Measurements from ENCODE around the gene PRDM16.

Gene PRDM16

DNA sequence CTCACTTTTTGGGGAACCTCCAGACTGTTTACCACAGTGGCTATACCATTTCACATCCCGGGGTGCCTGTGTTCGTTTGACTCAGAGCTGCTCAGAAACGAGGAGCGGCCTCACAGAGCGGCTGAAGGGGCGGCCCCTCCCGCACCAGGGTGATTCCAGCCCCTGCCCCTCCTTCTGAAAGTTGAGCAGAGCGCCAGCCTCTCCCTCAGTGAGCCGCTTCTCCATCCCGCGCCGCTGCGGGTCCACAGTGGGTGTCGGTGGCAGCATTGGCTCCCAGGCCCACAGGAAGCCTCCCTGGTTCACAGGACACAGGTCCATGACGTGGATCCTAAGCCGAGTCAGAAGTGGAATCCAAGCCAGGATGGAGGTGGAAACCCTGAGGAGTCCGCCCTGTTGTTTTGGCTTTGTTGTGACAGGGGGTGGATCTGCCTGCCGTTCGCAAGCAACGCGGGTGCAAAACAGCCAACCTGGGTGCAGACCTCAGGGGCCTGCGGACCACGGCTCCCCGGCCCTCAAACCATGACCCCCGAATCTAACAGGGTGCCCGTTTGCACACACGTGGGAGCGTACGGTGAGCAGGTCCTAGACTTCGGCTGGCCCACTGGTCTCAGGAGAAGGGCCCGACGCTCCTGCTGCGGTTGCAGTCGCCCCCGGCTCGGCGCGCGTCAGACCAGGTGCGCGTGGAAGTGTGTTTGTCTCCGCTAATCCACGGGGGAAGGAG, 198.7 kb downstream of the PRDM16 start:
- Histone ChIP-seq H3K27me3 (ENCODE audit: control insufficient read depth in 1 of 2, insufficient read depth in 2 of 2, low read length in 2 of 2) (peaks cover 12 to 14% of the 10 kb centered on the region in 2 donors), H3K9ac (ENCODE audit: low read length in 2 of 2) (no peak overlapping the region), H3K27ac (ENCODE audit: low read length) (no peak overlapping the region), H3K9me3 (ENCODE audit: control insufficient read depth in 2 of 2, low read length in 2 of 2) (no peaks in the 10 kb centered on the region), H3K36me3 (ENCODE audit: control insufficient read depth in 2 of 2, insufficient read depth in 2 of 2, low read length in 2 of 2) (no peaks in the 10 kb centered on the region), H3K4me1 (ENCODE audit: control insufficient read depth, insufficient read depth, low read length) (no peaks in the 10 kb centered on the region), H3K4me3 (ENCODE audit: low read length in 2 of 2) (no peak overlapping the region)

DNA sequence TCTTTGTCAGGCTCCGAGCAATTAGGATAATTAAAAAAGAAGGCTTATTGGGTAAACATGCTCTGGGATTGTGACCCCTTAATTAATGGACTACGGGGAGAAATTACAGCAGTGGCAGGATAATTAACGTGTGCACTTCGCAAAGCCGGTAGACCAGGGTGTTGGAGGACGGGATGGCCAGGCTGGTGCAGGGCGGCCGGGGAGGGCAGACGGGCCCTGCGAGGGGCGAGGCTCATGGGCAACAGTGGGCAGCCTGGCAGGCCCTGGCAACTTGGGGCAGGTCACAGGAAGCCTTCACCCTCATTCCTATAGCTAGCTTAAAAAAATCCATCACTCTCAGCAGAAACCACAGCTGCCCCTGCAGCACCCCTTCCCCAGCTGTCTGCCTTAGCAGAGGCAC, 199.3 kb downstream of the PRDM16 start:
- no peak overlapping the region for H3K27ac ChIP-seq (ENCODE audit: low read length)
- H3K9ac ChIP-seq (ENCODE audit: low read length in 2 of 2) = no peak overlapping the region
- H3K4me1 ChIP-seq (ENCODE audit: control insufficient read depth, insufficient read depth, low read length) = no peaks in the 10 kb centered on the region
- H3K36me3 ChIP-seq (ENCODE audit: control insufficient read depth in 2 of 2, insufficient read depth in 2 of 2, low read length in 2 of 2) = no peaks in the 10 kb centered on the region
- peaks cover 11% of the 10 kb centered on the region in 2 donors for H3K27me3 ChIP-seq (ENCODE audit: control insufficient read depth in 1 of 2, insufficient read depth in 2 of 2, low read length in 2 of 2)
- H3K4me3 ChIP-seq (ENCODE audit: low read length in 2 of 2) = no peak overlapping the region
- H3K9me3 ChIP-seq (ENCODE audit: control insufficient read depth in 2 of 2, low read length in 2 of 2) = no peaks in the 10 kb centered on the region

DNA sequence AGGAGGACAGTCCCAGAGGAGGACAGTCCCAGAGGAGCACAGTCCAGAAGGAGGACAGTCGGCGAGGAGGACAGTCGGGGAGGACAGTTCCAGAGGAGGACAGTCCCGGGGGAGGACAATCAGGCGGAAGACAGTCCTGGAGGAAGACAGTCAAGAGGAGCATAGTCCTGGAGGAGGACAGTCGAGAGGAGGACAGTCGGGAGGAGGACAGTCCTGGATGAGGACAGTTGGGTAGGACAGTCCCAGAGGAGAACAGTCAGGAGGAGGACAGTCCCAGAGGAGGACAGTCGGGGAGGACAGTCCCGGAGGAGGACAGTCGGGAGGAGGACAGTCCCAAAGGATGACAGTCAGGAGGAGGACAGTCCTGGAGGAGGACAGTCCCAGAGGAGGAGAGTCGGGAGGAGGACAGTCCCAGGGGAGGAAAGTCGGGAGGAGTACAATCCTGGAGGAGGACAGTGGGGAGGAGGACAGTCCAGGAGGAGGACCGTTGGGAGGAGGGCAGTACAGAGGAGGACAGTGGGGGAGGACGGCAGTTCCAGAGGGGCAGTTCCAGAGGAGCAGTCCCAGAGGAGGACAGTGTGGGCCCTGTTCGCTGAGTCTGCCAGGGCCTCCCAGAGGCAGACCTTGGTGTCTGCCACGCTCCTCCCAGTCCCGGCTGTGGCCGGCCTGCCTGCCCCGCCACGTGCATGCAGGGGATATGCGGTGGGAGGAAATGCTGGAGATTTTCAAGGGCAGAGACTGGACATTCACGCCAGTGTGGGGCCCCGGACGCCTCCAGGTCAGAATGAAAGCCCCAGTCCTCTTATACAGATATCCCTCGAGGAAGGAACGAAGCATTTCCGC, 201.6 kb downstream of the PRDM16 start:
- no peaks in the 10 kb centered on the region for H3K4me1 ChIP-seq (ENCODE audit: control insufficient read depth, insufficient read depth, low read length)
- no peak overlapping the region for H3K4me3 ChIP-seq (ENCODE audit: low read length in 2 of 2)
- no peak overlapping the region for H3K27ac ChIP-seq (ENCODE audit: low read length)
- no peak overlapping the region for H3K9ac ChIP-seq (ENCODE audit: low read length in 2 of 2)
- no peaks in the 10 kb centered on the region for H3K9me3 ChIP-seq (ENCODE audit: control insufficient read depth in 2 of 2, low read length in 2 of 2)
- H3K36me3 ChIP-seq (ENCODE audit: control insufficient read depth in 2 of 2, insufficient read depth in 2 of 2, low read length in 2 of 2) = no peaks in the 10 kb centered on the region
- peaks cover 0 to 3% of the 10 kb centered on the region in 2 donors for H3K27me3 ChIP-seq (ENCODE audit: control insufficient read depth in 1 of 2, insufficient read depth in 2 of 2, low read length in 2 of 2)

DNA sequence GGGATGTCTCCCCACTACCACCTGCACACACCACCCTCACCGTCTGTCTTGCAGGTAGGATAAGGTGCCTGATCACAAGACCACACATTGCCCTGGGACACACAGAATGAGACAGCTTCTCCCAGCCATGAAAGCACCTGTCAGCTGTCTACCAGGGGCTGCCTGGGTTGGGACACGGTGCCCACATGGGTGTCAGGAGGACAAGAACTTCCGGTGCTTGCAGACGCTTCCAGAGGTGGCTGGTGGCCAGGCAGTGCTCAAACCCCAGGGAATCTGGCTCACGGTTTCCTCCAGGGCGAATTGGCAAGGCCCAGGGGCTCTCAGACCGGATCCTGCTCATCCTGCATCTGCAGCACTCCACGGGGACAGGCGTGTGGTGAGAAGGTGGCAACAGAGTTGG, 202.9 kb downstream of the PRDM16 start:
- peaks cover 0 to 3% of the 10 kb centered on the region in 2 donors for H3K27me3 ChIP-seq (ENCODE audit: control insufficient read depth in 1 of 2, insufficient read depth in 2 of 2, low read length in 2 of 2)
- no peak overlapping the region for H3K9ac ChIP-seq (ENCODE audit: low read length in 2 of 2)
- H3K36me3 ChIP-seq (ENCODE audit: control insufficient read depth in 2 of 2, insufficient read depth in 2 of 2, low read length in 2 of 2) = no peaks in the 10 kb centered on the region
- H3K4me3 ChIP-seq (ENCODE audit: low read length in 2 of 2) = no peak overlapping the region
- no peaks in the 10 kb centered on the region for H3K9me3 ChIP-seq (ENCODE audit: control insufficient read depth in 2 of 2, low read length in 2 of 2)
- peaks cover 4% of the 10 kb centered on the region for H3K4me1 ChIP-seq (ENCODE audit: control insufficient read depth, insufficient read depth, low read length)
- H3K27ac ChIP-seq (ENCODE audit: low read length) = no peak overlapping the region

DNA sequence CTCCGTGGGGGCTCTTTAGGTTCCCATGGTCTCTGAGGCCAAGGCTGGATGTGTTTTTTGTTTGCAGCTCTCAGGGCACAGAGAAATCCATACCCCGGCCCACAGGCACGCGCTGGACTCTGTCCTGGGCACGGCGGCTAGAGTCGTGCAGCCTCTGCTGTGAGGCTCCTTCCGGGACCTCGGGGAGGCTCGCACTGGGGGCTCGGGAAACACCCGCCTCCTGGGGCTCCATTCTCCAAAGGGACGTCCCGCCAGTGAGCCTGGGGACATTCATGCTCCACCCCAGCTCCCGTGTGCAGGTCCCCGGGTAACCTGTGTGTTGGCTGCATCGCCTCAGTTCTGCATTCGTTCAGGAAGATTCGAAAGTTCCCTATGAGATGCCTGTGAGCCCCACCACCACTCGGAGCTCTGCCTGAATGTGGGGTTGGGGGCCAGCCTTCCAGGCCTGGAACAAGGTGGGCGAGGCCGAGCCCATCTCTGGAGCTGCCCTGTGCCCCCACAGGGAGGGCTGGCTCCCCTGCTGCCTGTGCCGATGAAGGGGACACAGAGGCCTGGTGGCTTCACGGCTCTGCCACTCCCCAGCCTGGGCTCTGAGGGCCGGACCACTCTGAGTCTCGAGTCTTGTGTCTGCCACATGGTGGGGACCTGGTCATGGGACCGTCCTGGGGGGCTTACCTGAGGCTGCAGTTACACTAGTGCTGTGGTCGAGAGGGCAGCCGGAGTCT, 203.5 kb downstream of the PRDM16 start:
- no peaks in the 10 kb centered on the region for H3K36me3 ChIP-seq (ENCODE audit: control insufficient read depth in 2 of 2, insufficient read depth in 2 of 2, low read length in 2 of 2)
- H3K9me3 ChIP-seq (ENCODE audit: control insufficient read depth in 2 of 2, low read length in 2 of 2) = no peaks in the 10 kb centered on the region
- peaks cover 0 to 3% of the 10 kb centered on the region in 2 donors for H3K27me3 ChIP-seq (ENCODE audit: control insufficient read depth in 1 of 2, insufficient read depth in 2 of 2, low read length in 2 of 2)
- peaks cover 7% of the 10 kb centered on the region for H3K4me1 ChIP-seq (ENCODE audit: control insufficient read depth, insufficient read depth, low read length)
- H3K27ac ChIP-seq (ENCODE audit: low read length) = no peak overlapping the region
- H3K4me3 ChIP-seq (ENCODE audit: low read length in 2 of 2) = no peak overlapping the region
- H3K9ac ChIP-seq (ENCODE audit: low read length in 2 of 2) = no peak overlapping the region

DNA sequence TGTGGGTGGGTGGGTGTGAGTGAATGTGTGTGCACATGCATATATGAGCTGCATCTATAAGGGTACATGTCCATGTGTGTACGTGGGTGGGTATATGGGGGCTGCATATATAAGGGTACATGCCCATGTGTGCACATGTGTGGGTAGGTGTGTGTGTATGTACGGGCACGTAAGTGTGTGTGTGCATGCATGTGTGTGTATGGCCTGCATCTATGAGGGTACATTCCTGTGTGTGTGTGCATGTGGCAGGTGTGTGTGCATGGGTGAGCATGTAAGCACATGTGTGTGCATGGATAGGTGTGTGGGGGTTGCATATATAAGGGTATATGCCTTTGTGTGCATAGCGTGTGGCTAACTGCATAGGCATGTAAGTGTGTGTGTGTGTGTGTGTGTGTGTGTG, 204.4 kb downstream of the PRDM16 start:
- Histone ChIP-seq H3K9me3 (ENCODE audit: control insufficient read depth in 2 of 2, low read length in 2 of 2) (no peaks in the 10 kb centered on the region), H3K4me1 (ENCODE audit: control insufficient read depth, insufficient read depth, low read length) (peaks cover 7% of the 10 kb centered on the region), H3K9ac (ENCODE audit: low read length in 2 of 2) (no peak overlapping the region), H3K27ac (ENCODE audit: low read length) (no peak overlapping the region), H3K27me3 (ENCODE audit: control insufficient read depth in 1 of 2, insufficient read depth in 2 of 2, low read length in 2 of 2) (peaks cover 0 to 3% of the 10 kb centered on the region in 2 donors), H3K36me3 (ENCODE audit: control insufficient read depth in 2 of 2, insufficient read depth in 2 of 2, low read length in 2 of 2) (no peaks in the 10 kb centered on the region), H3K4me3 (ENCODE audit: low read length in 2 of 2) (no peak overlapping the region)

DNA sequence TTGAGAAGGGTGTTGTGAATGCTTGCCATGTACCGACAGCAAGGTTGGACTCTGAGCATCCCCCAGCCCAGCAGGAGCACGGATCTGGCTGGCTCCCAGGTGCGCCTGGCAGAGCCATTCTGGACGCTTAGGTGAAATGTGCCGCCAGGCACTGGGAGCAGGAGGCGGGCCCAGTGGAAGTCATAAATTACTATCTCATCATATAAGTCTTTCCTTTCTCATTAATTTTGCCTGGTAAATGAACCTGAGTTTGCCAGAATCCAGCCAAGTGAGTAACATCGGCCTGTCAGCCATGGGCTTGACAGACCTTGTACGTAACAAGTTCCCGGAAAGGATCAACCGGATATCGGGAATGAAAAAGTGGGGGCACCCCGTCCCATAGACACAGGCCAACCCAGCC, 206.0 kb downstream of the PRDM16 start:
- no peaks in the 10 kb centered on the region for H3K36me3 ChIP-seq (ENCODE audit: control insufficient read depth in 2 of 2, insufficient read depth in 2 of 2, low read length in 2 of 2)

DNA sequence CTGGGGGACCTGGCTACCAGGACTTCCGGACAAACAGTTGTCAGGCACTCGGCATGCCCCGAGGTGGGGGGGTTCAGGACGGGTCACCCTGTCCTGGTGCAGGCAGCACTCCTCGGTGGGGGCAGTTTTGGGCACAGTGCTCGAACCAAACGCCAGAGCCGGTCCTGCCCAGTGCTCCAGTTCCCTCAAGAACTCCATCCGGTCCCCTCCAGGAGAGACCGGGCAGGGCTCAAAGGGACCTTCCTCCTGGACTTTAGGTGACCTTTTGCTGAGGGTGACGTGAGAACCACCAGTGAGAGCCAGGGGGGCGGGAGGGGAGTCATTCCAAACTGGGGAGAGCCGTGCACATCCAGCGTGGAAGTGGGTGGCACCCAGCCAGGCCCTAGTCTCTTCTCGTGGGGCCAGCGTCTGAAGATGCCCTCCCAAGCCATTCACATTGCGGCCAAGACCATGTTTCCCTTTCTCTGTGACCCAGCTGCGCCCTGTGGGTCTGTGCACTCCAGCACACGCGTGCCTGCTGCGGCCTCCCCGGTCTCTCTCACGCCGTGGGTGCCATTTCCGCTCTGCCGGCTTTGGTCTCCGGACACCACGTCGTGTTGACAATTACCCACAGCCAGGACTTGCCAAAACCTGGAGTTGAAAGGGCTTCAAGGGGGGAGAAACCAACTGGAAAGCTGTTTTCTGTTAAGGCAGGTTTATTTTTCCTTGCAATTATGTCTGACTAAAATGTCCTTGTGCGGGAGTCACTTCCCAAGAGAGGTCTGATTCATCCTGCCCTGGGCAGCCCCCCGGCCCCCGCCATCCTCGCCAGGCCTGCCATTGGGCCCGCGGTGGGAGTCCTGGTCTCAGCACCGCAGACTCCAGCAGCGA, 206.7 kb downstream of the PRDM16 start:
- H3K4me3 ChIP-seq (ENCODE audit: low read length in 2 of 2) = no peak overlapping the region
- no peak overlapping the region for H3K27ac ChIP-seq (ENCODE audit: low read length)
- no peaks in the 10 kb centered on the region for H3K27me3 ChIP-seq (ENCODE audit: control insufficient read depth in 1 of 2, insufficient read depth in 2 of 2, low read length in 2 of 2)

More for the DNA sequence above, 206.0 kb downstream of the PRDM16 start:
- Histone ChIP-seq H3K27ac (ENCODE audit: low read length) (no peak overlapping the region), H3K27me3 (ENCODE audit: control insufficient read depth in 1 of 2, insufficient read depth in 2 of 2, low read length in 2 of 2) (no peaks in the 10 kb centered on the region), H3K4me1 (ENCODE audit: control insufficient read depth, insufficient read depth, low read length) (peaks cover 7% of the 10 kb centered on the region), H3K9me3 (ENCODE audit: control insufficient read depth in 2 of 2, low read length in 2 of 2) (no peaks in the 10 kb centered on the region), H3K9ac (ENCODE audit: low read length in 2 of 2) (no peak overlapping the region), H3K4me3 (ENCODE audit: low read length in 2 of 2) (no peak overlapping the region)

DNA sequence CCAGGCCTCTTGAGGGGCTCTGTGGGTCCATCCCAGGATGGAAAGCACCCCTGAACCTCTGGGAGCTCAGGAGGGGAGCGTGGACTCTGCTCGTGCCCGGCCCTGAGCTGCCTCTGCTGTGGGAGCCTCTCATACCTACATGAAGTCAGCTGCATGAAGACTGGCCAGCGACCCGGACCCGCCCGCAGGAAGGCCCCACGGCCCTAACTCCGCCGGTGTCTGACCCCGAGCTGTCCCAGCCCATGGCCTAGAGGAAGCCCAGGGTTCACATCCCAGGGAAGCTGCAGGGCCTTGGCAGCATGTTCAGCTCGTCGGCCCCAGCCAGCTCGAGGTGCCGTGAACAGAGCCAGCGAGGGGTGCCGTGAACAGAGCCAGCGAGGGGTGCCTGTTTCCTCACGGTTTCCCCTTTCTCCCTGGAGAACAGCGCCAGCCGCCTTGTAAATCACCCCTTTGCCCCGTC, 207.4 kb downstream of the PRDM16 start:
- Histone ChIP-seq H3K4me1 (ENCODE audit: control insufficient read depth, insufficient read depth, low read length) (peaks cover 7% of the 10 kb centered on the region), H3K27ac (ENCODE audit: low read length) (no peak overlapping the region), H3K9ac (ENCODE audit: low read length in 2 of 2) (no peak overlapping the region), H3K9me3 (ENCODE audit: control insufficient read depth in 2 of 2, low read length in 2 of 2) (no peaks in the 10 kb centered on the region), H3K4me3 (ENCODE audit: low read length in 2 of 2) (no peak overlapping the region), H3K36me3 (ENCODE audit: control insufficient read depth in 2 of 2, insufficient read depth in 2 of 2, low read length in 2 of 2) (no peaks in the 10 kb centered on the region), H3K27me3 (ENCODE audit: control insufficient read depth in 1 of 2, insufficient read depth in 2 of 2, low read length in 2 of 2) (no peaks in the 10 kb centered on the region)

More for the DNA sequence above, 206.7 kb downstream of the PRDM16 start:
- Histone ChIP-seq H3K36me3 (ENCODE audit: control insufficient read depth in 2 of 2, insufficient read depth in 2 of 2, low read length in 2 of 2) (no peaks in the 10 kb centered on the region), H3K9ac (ENCODE audit: low read length in 2 of 2) (no peak overlapping the region), H3K4me1 (ENCODE audit: control insufficient read depth, insufficient read depth, low read length) (peaks cover 7% of the 10 kb centered on the region), H3K9me3 (ENCODE audit: control insufficient read depth in 2 of 2, low read length in 2 of 2) (no peaks in the 10 kb centered on the region)

DNA sequence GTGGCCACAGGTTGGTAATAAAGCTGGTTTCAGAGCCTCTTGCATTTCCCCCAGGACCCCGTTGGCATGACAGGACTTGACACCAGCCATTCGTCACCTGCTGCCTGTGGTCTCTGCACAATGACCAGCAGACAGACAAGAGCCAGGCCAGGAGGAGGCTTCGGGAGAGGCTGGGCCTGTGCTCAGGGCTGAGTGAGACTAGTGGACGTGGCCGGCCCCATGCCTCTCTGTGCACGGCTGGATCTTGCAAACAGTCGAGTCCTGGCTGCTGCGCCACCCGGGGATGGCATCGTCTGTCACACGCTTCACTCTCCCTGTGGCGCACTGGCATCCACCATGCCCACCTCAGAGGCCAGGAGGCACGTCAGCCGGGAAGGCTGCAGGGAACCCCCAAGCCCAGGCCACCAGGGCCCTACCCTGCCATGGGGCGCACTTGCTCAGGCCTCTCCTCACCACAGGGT, 208.0 kb downstream of the PRDM16 start:
- no peaks in the 10 kb centered on the region for H3K36me3 ChIP-seq (ENCODE audit: control insufficient read depth in 2 of 2, insufficient read depth in 2 of 2, low read length in 2 of 2)
- no peak overlapping the region for H3K4me3 ChIP-seq (ENCODE audit: low read length in 2 of 2)
- peaks cover 7% of the 10 kb centered on the region for H3K4me1 ChIP-seq (ENCODE audit: control insufficient read depth, insufficient read depth, low read length)
- no peak overlapping the region for H3K27ac ChIP-seq (ENCODE audit: low read length)
- no peaks in the 10 kb centered on the region for H3K27me3 ChIP-seq (ENCODE audit: control insufficient read depth in 1 of 2, insufficient read depth in 2 of 2, low read length in 2 of 2)
- no peaks in the 10 kb centered on the region for H3K9me3 ChIP-seq (ENCODE audit: control insufficient read depth in 2 of 2, low read length in 2 of 2)
- H3K9ac ChIP-seq (ENCODE audit: low read length in 2 of 2) = no peak overlapping the region
